Effector memory CD4-positive, alpha-beta T cell (primary cell): Measurements from ENCODE around the gene PLCL2.

Source experiments
- DNase-seq, 3 donors: peaks; one replicate each; pipeline ENCODE4 v3.0.0-alpha.2; 2020
- H3K27ac ChIP-seq: 2 replicates; pipeline ENCODE4 v1.7.0; 2013; ENCODE audit warnings: mild to moderate bottlenecking, low read length, moderate library complexity; ENCODE audit not compliant: insufficient read depth, poor library complexity, severe bottlenecking
- H3K27me3 ChIP-seq: replicated peaks from 2 replicates; pipeline ENCODE4 v1.7.0; 2013; ENCODE audit warnings: mild to moderate bottlenecking, low read length; ENCODE audit not compliant: insufficient read depth, control insufficient read depth, poor library complexity, severe bottlenecking
- H3K36me3 ChIP-seq: 2 replicates; pipeline ENCODE4 v1.7.0; 2013; ENCODE audit warnings: mild to moderate bottlenecking, low read length, moderate library complexity; ENCODE audit not compliant: control insufficient read depth, insufficient read depth
- H3K4me1 ChIP-seq: 2 replicates; pipeline ENCODE4 v1.7.0; 2013; ENCODE audit warnings: low read length, mild to moderate bottlenecking; ENCODE audit not compliant: control insufficient read depth, insufficient read depth, poor library complexity, severe bottlenecking
- H3K4me3 ChIP-seq: 2 replicates; pipeline ENCODE4 v1.7.0; 2013; ENCODE audit warnings: low read length, low read depth, mild to moderate bottlenecking; ENCODE audit not compliant: insufficient read depth, poor library complexity, severe bottlenecking
- H3K9me3 ChIP-seq: 2 replicates; pipeline ENCODE4 v1.7.0; 2013; ENCODE audit warnings: mild to moderate bottlenecking, low read length, moderate library complexity; ENCODE audit not compliant: control insufficient read depth

Gene PLCL2

GRCh38 chr3:17032407-17033034, 147.8 kb downstream of the PLCL2 start:
- Histone ChIP-seq H3K4me1 (peaks cover 3% of the 10 kb centered on the region), H3K36me3 (no peaks in the 10 kb centered on the region), H3K27me3 (no peaks in the 10 kb centered on the region), H3K27ac (no peak overlapping the region), H3K9me3 (no peaks in the 10 kb centered on the region), H3K4me3 (no peak overlapping the region)
- no peak for DNase-seq

GRCh38 chr3:17033516-17034168, 148.9 kb downstream of the PLCL2 start:
- H3K4me3 ChIP-seq: no peak overlapping the region
- H3K36me3 ChIP-seq: no peaks in the 10 kb centered on the region
- no peaks in the 10 kb centered on the region for H3K27me3 ChIP-seq
- DNase-seq: no peak
- peaks cover 3% of the 10 kb centered on the region for H3K4me1 ChIP-seq
- no peaks in the 10 kb centered on the region for H3K9me3 ChIP-seq
- no peak overlapping the region for H3K27ac ChIP-seq

DNA sequence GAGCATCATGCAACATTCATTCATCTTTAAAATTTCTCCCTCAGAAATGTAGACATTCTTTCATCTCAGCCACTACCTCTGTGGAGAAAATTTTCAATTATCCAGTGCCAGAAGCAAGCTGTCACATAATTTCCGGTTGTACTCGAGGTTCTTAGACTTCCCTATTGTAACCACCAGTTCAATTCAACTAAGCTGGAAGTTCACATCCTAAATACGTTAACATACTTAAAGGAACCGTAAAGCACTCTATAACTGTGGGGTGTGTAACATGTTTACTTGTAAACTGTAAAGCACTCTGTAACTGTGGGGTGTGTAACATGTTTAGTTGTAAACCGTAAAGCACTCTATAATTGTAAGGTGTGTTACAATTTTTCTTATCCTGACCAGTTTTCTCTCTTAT, 150.3 kb downstream of the PLCL2 start:
- Histone ChIP-seq H3K4me1 (peaks cover 10% of the 10 kb centered on the region), H3K27me3 (no peaks in the 10 kb centered on the region), H3K36me3 (no peaks in the 10 kb centered on the region), H3K27ac (no peak overlapping the region), H3K4me3 (no peak overlapping the region), H3K9me3 (no peaks in the 10 kb centered on the region)
- no peak for DNase-seq

GRCh38 chr3:17035966-17036365, 151.2 kb downstream of the PLCL2 start:
- H3K4me1 ChIP-seq: peaks cover 7% of the 10 kb centered on the region
- H3K4me3 ChIP-seq: no peak overlapping the region

GRCh38 chr3:17038141-17038540, 153.4 kb downstream of the PLCL2 start:
- no peaks in the 10 kb centered on the region for H3K9me3 ChIP-seq
- H3K27me3 ChIP-seq: no peaks in the 10 kb centered on the region
- peaks cover 7% of the 10 kb centered on the region for H3K4me1 ChIP-seq
- H3K4me3 ChIP-seq: no peak overlapping the region
- DNase-seq: no peak
- H3K36me3 ChIP-seq: peaks cover 3% of the 10 kb centered on the region
- H3K27ac ChIP-seq: no peak overlapping the region

More at GRCh38 chr3:17035966-17036365, 151.2 kb downstream of the PLCL2 start:
- Histone ChIP-seq H3K9me3 (no peaks in the 10 kb centered on the region), H3K27me3 (no peaks in the 10 kb centered on the region), H3K27ac (no peak overlapping the region), H3K36me3 (no peaks in the 10 kb centered on the region)
- no peak for DNase-seq

DNA sequence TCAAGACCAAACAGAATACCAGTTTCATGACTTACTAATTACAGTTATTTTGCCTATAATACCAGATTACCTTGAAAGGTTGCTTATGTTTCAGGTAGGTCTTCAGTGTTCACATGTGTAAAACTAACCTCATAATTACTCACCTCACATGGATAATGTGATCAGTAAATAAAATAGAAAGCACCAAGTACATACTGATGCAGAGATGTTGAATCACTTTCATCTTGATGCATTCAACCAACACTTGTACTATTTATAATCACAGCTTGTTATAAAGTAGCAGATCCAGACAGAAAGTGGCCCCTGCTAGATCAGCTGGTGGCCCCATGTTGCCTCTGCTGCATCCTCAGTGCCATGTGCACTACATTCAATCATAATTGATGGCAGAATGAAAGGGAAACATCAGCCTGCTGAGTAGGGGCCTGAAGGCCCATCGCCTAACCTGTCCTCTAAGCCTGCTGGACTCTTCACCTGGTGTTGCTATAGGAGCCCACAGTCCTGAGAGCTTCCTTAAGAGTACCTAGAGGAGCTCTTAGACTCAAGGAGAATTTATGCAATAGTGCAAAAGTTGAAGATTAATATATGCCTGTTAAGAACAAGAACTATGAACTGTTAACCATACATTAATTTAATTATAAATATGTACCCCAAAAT, 154.3 kb downstream of the PLCL2 start:
- Histone ChIP-seq H3K27me3 (no peaks in the 10 kb centered on the region), H3K4me3 (no peak overlapping the region), H3K9me3 (no peaks in the 10 kb centered on the region), H3K27ac (no peak overlapping the region), H3K36me3 (peaks cover 5% of the 10 kb centered on the region), H3K4me1 (peaks cover 7% of the 10 kb centered on the region)
- no peak for DNase-seq

GRCh38 chr3:17039594-17039993, 154.8 kb downstream of the PLCL2 start:
- Histone ChIP-seq H3K4me3 (no peak overlapping the region), H3K9me3 (no peaks in the 10 kb centered on the region), H3K27ac (no peak overlapping the region), H3K36me3 (peaks cover 5% of the 10 kb centered on the region), H3K4me1 (peaks cover 7% of the 10 kb centered on the region), H3K27me3 (no peaks in the 10 kb centered on the region)
- no peak for DNase-seq

GRCh38 chr3:17040322-17040989, 155.7 kb downstream of the PLCL2 start:
- Histone ChIP-seq H3K9me3 (no peaks in the 10 kb centered on the region), H3K27ac (no peak overlapping the region), H3K4me3 (no peak overlapping the region), H3K27me3 (no peaks in the 10 kb centered on the region), H3K4me1 (peaks cover 7% of the 10 kb centered on the region), H3K36me3 (peaks cover 9% of the 10 kb centered on the region)
- DNase-seq: no peak

DNA sequence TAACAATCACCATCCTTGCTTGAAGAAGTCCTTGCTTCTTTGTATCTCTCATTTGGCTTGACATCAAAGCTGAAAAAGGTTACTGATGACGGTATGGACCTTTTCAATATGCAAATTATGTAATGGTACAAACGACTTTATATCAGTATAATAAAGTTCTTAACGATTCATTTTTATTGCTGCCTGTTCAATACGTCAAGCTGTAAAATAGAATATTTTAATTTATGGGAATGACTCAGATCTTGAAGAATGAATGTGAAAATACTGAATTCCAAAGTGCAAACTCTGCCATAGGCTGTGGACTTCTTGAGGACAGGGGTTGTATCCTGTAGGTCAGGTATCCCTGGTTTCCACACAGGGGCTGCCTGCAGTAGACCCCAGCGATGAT, 156.2 kb downstream of the PLCL2 start:
- no peak overlapping the region for H3K4me3 ChIP-seq
- H3K36me3 ChIP-seq: peaks cover 14% of the 10 kb centered on the region
- DNase-seq: no peak
- no peaks in the 10 kb centered on the region for H3K9me3 ChIP-seq
- H3K27ac ChIP-seq: no peak overlapping the region
- no peaks in the 10 kb centered on the region for H3K27me3 ChIP-seq
- peaks cover 7% of the 10 kb centered on the region for H3K4me1 ChIP-seq

- DNase-seq: no peak
- peaks cover 31% of the 10 kb centered on the region for H3K36me3 ChIP-seq
- H3K27ac ChIP-seq: no peak overlapping the region
- no peaks in the 10 kb centered on the region for H3K9me3 ChIP-seq
- H3K4me1 ChIP-seq: no peaks in the 10 kb centered on the region
- H3K27me3 ChIP-seq: no peaks in the 10 kb centered on the region
- no peak overlapping the region for H3K4me3 ChIP-seq
Measured at GRCh38 chr3:17044855-17045254, 160.1 kb downstream of the PLCL2 start.
